AG09319 (cell line): ENCODE results near the gene NMT1.
"Not testable (repeated sequence)": the region's sequence is repeated elsewhere in the genome, so short reads cannot be mapped to it uniquely, and the experiment has no call there.

ENCODE experiments used
- DNase-seq: peaks from one replicate; pipeline ENCODE4 v3.0.0-alpha.2; 2010; ENCODE audit warnings: low read depth; ENCODE audit errors: extremely low read depth
- TF ChIP-seq, protein P1 (sequence below): IDR thresholded peaks from 2 replicates; pipeline ENCODE4 v1.5.1; 2011; ENCODE audit warnings: low read depth, mild to moderate bottlenecking, inconsistent platforms, low read length, moderate library complexity

NMT1 gene

DNA sequence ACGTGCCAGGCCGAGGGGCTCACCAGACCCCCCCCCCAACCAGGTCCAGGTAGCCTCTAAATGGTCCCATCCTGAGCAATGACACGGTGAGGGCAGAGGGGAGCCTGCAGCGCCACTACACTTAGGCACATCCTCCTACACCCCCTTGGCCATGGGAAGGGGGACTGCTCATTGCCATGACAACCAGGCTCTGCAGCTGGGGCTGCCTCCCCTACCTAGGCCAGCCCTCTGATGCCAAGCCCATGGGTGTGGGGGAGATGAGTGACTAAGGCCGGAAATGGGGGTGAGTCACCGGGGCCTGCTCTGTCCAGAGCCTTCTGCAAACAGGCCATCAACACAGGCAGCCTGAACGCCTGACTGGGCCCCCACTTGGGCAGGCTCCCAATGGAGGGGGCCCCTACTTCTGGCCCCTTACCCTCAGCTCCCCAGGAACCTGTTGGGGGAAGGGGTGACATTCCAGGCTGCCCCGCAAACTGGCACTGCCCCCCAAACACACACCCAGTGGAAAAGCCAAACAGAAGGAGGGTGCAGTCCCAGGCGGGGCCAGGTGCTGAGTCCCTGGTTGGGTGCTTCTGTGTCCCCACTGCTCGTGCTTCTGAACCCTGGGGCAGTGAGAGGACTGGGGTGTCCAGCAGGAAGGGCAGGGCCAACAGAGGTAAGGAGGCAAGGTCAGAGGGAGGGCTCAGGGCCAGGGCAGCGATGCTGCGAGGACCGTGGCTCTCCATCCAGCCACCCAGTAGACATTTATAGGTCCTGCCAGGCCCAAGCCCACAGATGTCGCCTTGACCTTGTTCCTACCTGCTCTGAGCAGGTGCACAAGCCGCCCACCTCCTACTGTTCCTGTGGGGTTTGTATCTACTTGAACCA lies 63.0 kb downstream of the NMT1 start:
- no peak for DNase-seq
- TF ChIP-seq, protein P1, sequence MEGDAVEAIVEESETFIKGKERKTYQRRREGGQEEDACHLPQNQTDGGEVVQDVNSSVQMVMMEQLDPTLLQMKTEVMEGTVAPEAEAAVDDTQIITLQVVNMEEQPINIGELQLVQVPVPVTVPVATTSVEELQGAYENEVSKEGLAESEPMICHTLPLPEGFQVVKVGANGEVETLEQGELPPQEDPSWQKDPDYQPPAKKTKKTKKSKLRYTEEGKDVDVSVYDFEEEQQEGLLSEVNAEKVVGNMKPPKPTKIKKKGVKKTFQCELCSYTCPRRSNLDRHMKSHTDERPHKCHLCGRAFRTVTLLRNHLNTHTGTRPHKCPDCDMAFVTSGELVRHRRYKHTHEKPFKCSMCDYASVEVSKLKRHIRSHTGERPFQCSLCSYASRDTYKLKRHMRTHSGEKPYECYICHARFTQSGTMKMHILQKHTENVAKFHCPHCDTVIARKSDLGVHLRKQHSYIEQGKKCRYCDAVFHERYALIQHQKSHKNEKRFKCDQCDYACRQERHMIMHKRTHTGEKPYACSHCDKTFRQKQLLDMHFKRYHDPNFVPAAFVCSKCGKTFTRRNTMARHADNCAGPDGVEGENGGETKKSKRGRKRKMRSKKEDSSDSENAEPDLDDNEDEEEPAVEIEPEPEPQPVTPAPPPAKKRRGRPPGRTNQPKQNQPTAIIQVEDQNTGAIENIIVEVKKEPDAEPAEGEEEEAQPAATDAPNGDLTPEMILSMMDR: no peak

DNA sequence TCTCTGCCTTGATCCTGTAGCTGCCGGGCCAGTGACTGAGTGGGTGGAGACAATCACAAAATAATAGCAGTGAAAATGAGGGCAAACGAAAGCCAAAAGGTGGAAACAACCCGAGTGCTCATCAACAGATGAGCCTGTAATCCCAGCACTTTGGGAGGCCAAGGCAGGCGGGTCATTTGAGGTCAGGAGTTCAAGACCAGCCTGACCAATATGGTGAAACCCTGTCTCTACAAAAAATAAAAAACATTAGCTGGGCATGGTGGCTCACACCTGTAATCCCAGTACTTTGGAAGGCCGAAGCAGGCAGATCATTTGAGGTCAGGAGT lies 63.6 kb downstream of the NMT1 start:
- not testable (repeated sequence) for DNase-seq

- no peak for DNase-seq
Observed at GRCh38 chr17:45125509-45125908, 64.4 kb downstream of the NMT1 start.

GRCh38 chr17:45127207-45127547 lies 66.1 kb downstream of the NMT1 start:
- TF ChIP-seq, protein P1: no peak

More at GRCh38 chr17:45125509-45125908, 64.4 kb downstream of the NMT1 start:
- TF ChIP-seq, protein P1: no peak

GRCh38 chr17:45127548-45128300 lies 66.6 kb downstream of the NMT1 start:
- TF ChIP-seq, protein P1: no peak
- DNase-seq: no peak

More at GRCh38 chr17:45127207-45127547, 66.1 kb downstream of the NMT1 start:
- DNase-seq: no peak

- TF ChIP-seq, protein P1: no peak
- no peak for DNase-seq
Observed at GRCh38 chr17:45128331-45128730, 67.2 kb downstream of the NMT1 start.

- TF ChIP-seq, protein P1: no peak
- DNase-seq: no peak
Observed at GRCh38 chr17:45128989-45129388, 67.9 kb downstream of the NMT1 start.
